GM12878 (cell line): ENCODE measurements around the gene LSP1.

Source experiments
- CEBPB ChIP-seq, 2 experiments: fragments of 150-350 bp in 1 of 2; IDR thresholded peaks; 2 replicates each; pipeline ENCODE4 v1.6.1; 2012 to 2014; ENCODE audit warnings: low read depth in 2 of 2, low read length in 2 of 2, borderline replicate concordance in 1 of 2, inconsistent platforms in 1 of 2
- GABPA ChIP-seq: IDR thresholded peaks from 2 replicates; pipeline ENCODE4 v1.6.1; 2014; ENCODE audit warnings: antibody characterized with exemption, low read depth, mild to moderate bottlenecking, inconsistent platforms
- POLR2A ChIP-seq: IDR thresholded peaks from 2 replicates; pipeline ENCODE4 v1.6.1; 2011; ENCODE audit warnings: low read depth, mild to moderate bottlenecking, low read length
- POLR2AphosphoS5 ChIP-seq: IDR thresholded peaks from 2 replicates; pipeline ENCODE4 v1.6.1; 2011; ENCODE audit warnings: mild to moderate bottlenecking, low read length, inconsistent platforms
- YY1 ChIP-seq: IDR thresholded peaks from 2 replicates; pipeline ENCODE4 v1.6.1; 2011; ENCODE audit warnings: low read depth, mild to moderate bottlenecking, low read length
- ZBED1 ChIP-seq: IDR thresholded peaks from 2 replicates; pipeline ENCODE4 v1.6.1; 2016; ENCODE audit warnings: borderline replicate concordance
- TF ChIP-seq, protein P1 (sequence below): fragments of 450-650 bp; formaldehyde crosslinking; IDR thresholded peaks from 2 replicates; pipeline ENCODE4 v1.4.0; 2022; ENCODE audit warnings: mild to moderate bottlenecking, moderate library complexity
- TF ChIP-seq, protein P2 (sequence below), 3 experiments: IDR thresholded peaks in 2 of 3; conservative IDR thresholded peaks in 1 of 3; 2 replicates each; pipeline ENCODE4 v1.5.1; 2011; ENCODE audit warnings: low read depth in 3 of 3, low read length in 3 of 3, mild to moderate bottlenecking in 3 of 3, control low read depth in 2 of 3, moderate library complexity in 2 of 3, inconsistent platforms in 1 of 3, mixed read lengths in 1 of 3; ENCODE audit not compliant: control insufficient read depth in 2 of 3, insufficient read depth in 1 of 3; ENCODE audit errors: extremely low read depth in 1 of 3

DNA sequence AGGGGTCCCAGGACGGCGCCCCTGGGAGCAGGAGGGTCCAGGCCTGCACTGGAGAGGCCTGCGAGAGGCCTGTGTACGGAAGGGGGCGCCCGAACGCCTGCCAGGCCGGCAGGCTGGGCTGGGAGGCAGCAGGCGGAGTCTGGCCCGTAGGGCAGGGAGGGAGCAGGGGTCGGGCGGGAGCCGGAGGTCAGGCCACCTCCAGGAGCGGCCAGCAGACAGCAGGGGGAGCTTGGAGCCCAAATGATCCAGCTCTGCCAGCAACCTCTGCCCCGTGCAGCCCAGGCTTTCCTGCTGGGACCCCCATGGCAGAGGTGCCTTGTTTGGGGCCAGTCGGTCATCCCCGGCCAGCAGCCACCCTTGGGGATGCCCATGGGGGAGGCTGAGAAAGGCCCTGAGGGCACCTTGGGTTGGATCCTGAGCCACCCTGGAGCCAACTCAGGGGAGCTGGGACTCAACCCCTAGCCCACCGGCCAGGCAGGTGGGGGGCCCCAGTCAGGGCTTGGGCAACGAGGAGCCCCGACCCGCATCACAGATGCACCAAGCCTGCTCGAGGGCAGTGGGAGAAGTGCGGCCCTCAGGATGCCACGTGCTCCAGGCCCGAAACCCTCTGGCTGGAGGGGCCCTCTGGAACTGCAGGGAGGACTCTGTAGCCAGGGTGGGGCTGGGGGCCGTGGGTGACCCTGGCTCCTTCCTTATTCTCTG is 27.7 kb upstream of the LSP1 start:
- TF ChIP-seq ZBED1: no peak
- no peak for TF ChIP-seq GABPA
- TF ChIP-seq, protein P1, sequence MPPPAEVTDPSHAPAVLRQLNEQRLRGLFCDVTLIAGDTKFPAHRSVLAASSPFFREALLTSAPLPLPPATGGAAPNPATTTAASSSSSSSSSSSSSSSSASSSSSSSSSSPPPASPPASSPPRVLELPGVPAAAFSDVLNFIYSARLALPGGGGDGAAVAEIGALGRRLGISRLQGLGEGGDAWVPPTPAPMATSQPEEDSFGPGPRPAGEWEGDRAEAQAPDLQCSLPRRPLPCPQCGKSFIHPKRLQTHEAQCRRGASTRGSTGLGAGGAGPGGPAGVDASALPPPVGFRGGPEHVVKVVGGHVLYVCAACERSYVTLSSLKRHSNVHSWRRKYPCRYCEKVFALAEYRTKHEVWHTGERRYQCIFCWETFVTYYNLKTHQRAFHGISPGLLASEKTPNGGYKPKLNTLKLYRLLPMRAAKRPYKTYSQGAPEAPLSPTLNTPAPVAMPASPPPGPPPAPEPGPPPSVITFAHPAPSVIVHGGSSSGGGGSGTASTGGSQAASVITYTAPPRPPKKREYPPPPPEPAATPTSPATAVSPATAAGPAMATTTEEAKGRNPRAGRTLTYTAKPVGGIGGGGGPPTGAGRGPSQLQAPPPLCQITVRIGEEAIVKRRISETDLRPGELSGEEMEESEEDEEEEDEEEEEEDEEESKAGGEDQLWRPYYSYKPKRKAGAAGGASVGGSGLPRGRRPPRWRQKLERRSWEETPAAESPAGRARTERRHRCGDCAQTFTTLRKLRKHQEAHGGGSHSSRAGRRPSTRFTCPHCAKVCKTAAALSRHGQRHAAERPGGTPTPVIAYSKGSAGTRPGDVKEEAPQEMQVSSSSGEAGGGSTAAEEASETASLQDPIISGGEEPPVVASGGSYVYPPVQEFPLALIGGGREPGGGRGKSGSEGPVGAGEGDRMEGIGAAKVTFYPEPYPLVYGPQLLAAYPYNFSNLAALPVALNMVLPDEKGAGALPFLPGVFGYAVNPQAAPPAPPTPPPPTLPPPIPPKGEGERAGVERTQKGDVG: no peak
- TF ChIP-seq, protein P2, sequence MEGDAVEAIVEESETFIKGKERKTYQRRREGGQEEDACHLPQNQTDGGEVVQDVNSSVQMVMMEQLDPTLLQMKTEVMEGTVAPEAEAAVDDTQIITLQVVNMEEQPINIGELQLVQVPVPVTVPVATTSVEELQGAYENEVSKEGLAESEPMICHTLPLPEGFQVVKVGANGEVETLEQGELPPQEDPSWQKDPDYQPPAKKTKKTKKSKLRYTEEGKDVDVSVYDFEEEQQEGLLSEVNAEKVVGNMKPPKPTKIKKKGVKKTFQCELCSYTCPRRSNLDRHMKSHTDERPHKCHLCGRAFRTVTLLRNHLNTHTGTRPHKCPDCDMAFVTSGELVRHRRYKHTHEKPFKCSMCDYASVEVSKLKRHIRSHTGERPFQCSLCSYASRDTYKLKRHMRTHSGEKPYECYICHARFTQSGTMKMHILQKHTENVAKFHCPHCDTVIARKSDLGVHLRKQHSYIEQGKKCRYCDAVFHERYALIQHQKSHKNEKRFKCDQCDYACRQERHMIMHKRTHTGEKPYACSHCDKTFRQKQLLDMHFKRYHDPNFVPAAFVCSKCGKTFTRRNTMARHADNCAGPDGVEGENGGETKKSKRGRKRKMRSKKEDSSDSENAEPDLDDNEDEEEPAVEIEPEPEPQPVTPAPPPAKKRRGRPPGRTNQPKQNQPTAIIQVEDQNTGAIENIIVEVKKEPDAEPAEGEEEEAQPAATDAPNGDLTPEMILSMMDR (IDR thresholded peaks at IDR 0.05 in 2 of 3, conservative IDR thresholded peaks at IDR 0.05 in 1 of 3; ENCODE audit: control insufficient read depth in 2 of 3, extremely low read depth in 1 of 3, insufficient read depth in 1 of 3, low read depth in 3 of 3, low read length in 3 of 3): peak; percentile 44 to 69 (median 47)
- no peak for TF ChIP-seq POLR2AphosphoS5
- TF ChIP-seq YY1: 0 out of 2 replicates have a peak, but pooled peaks have one; percentile 19
- no peak for TF ChIP-seq POLR2A
- TF ChIP-seq CEBPB (IDR thresholded peaks at IDR 0.05; ENCODE audit: borderline replicate concordance in 1 of 2, low read depth in 2 of 2, low read length in 2 of 2): no peak
